Activated CD4-positive, alpha-beta T cell treated with anti-CD3 and anti-CD28 coated beads, Interleukin-2, amount 50 U/mL, for 4 hours (primary cell): Measurements from ENCODE around the gene PDLIM3.
"Not testable (repeated sequence)": the region's sequence is repeated elsewhere in the genome, so short reads cannot be mapped to it uniquely, and the experiment has no call there.

ENCODE experiments used
- DNase-seq, 2 experiments: peaks; one replicate each; pipeline ENCODE4 v3.0.0-alpha.2; 2020

The PDLIM3 gene

GRCh38 chr4:185550933-185551332, 15.6 kb upstream of the PDLIM3 start:
- DNase-seq = no peak

GRCh38 chr4:185549095-185549639, 13.9 kb upstream of the PDLIM3 start:
- DNase-seq = no peak

GRCh38 chr4:185548587-185548986, 13.3 kb upstream of the PDLIM3 start:
- DNase-seq = no peak

- DNase-seq = no peak
Observed at GRCh38 chr4:185546335-185546734, 11.0 kb upstream of the PDLIM3 start.

DNA sequence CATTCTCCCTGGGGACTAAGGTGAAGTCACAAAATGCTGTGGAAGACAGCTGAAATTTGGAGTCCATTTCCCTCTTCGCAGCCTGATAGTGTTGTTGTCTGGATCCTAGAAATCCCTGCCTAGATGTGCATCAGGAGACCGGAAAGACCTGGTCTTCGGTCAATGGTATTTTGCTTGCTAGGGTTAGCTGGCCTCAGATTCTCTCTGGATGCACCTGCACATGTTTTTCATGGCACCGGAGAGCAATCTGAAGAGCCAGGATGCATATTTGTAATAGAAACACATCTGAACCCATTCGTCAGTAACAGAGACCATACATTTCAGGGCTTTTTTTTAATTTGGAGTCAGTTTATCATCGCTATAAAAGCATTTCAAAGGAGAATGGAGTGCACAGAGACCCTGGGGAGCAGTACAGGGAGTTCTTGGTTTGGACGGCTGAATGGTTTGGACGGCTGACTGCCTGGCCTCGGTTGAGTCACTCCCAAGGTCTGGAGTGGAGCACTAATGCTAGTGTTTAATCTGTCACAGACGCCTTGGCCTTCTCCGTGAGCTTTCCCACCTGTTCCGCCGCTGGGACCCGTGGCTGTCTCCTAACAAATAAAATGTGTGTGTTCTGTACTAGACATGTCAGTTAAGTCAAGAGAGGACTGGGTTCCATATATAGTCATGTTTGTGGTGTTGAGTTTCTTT, 7.5 kb upstream of the PDLIM3 start:
- no peak for DNase-seq

DNA sequence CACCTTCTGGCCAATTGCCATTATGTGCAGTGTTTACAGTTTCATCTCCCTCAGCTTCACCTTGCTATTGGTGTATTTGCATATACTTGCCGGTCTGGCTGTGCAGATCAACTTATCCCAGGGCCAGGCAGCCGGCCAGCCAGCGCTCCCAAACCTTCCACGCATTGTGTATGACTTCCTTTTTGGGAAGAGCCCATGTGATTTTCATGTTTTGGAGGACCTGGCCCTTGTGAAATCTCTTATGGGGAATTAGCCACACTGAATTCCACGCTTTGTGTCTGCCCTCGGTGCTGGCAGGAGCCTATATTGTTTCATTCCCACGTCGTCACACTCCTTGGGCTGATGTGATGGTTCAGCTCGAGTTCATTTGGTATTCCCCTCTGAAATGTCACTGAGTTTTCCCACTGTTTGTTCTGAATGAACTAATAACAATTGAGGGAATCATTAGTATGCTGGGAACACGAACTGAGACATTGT, 6.0 kb upstream of the PDLIM3 start:
- DNase-seq = no peak

GRCh38 chr4:185540487-185541120, 5.3 kb upstream of the PDLIM3 start:
- no peak for DNase-seq

GRCh38 chr4:185540040-185540439, 4.7 kb upstream of the PDLIM3 start:
- DNase-seq = no peak

- no peak for DNase-seq
Observed at GRCh38 chr4:185538806-185539205, 3.5 kb upstream of the PDLIM3 start.

- DNase-seq = no peak
Observed at GRCh38 chr4:185536411-185536709, 1.1 kb upstream of the PDLIM3 start.

DNA sequence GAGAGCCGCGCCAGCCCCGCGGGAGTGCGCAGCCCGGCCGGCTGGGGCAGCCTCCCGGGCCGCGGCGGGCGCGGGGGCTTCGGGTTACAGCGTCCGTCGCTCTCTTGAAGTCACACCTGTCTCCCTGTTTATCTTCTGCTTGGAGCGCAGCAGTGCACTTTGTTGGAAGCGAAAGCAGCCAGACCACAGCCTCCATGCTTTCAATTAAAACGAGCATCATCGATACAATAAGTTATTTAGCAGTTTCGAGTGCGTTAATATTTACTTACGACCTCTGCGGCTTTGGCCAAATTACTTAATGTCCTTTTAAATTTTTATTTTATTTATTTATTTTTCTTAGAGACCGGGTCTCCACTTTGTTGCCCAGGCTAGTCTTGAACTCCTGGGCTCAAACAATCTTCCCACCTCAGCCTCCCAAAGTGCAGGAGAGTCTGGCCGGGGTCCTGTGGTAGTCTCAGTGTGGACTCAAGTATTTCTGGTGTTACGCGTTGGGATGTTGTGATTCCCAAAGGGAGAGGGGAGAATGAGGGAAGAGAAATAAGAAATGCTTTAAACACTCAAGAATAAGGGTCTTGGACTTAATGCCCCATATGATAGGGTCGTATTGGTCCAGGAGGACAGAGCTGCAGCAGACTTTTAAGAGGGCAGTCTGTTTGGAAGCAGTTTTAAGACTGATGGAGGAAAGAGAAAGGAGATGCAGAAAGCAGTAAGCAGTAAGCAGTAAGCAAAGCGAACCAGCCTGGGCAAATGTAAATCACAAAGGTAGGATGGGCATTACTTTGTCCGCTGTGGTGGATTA, 504 bp upstream of the PDLIM3 start:
- no peak for DNase-seq

DNA sequence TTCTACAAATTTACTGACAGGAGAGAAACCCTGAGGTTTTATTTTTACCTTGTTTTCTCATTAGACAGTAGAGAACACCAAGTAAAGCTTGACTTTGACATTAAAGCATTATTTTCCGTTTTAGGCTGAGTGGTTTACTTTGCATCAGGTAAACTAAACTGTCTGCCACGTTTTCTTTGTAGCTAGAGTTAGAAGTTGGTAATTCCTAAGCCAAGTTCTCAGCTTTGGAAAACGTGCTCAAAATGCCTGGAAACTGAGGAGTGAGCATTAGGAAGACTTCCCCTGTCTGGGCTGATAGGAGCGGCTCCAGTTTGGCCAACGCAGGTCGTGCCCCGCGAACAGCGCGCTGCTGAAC, 819 bp downstream of the PDLIM3 start:
- DNase-seq = no peak

DNA sequence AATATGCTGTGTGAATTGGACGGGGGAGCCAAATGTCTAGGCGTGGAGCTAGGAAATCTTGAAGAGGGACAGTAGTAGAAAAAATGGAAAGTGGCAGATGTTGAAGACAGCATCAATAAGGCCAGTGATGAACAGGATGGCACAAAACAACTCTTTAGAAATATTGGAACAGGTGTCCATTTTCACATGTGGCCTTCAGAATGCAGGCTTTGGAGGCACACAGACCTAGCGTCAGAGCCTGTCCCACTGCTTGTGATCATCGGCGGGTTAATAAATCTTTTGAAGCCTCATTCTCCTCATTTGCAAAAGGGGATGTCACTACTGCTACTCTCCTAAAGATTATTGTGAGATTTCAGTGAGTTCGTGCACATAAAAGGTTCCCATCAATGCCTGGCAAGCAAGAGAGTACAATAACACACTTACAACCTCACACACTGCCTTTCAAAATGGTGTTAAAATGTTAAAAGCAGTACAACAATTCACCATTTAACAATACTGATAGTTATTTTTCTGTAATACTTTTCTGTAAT, 2.4 kb downstream of the PDLIM3 start:
- no peak for DNase-seq

- no peak for DNase-seq
Observed at GRCh38 chr4:185532293-185532692, 3.0 kb downstream of the PDLIM3 start.

DNA sequence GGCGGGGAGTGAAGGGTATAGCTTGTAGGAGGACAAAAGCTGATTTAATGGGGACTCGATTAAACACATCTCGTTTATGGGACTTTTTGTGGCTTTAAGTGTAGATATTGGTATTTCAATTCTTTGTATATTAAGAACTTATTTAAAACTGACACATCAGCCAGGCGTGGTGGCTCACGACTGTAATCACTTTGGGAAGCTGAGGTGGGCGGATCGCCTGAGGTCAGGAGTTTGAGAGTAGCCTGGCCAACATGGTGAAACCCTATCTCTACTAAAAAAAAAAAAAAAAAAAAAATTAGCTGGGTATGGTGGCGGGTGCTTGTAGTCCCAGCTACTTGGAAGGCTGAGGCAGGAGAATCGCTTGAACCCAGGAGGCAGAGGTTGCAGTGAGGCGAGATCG, 3.7 kb downstream of the PDLIM3 start:
- DNase-seq = not testable (repeated sequence)

GRCh38 chr4:185529413-185529812, 5.9 kb downstream of the PDLIM3 start:
- no peak for DNase-seq

DNA sequence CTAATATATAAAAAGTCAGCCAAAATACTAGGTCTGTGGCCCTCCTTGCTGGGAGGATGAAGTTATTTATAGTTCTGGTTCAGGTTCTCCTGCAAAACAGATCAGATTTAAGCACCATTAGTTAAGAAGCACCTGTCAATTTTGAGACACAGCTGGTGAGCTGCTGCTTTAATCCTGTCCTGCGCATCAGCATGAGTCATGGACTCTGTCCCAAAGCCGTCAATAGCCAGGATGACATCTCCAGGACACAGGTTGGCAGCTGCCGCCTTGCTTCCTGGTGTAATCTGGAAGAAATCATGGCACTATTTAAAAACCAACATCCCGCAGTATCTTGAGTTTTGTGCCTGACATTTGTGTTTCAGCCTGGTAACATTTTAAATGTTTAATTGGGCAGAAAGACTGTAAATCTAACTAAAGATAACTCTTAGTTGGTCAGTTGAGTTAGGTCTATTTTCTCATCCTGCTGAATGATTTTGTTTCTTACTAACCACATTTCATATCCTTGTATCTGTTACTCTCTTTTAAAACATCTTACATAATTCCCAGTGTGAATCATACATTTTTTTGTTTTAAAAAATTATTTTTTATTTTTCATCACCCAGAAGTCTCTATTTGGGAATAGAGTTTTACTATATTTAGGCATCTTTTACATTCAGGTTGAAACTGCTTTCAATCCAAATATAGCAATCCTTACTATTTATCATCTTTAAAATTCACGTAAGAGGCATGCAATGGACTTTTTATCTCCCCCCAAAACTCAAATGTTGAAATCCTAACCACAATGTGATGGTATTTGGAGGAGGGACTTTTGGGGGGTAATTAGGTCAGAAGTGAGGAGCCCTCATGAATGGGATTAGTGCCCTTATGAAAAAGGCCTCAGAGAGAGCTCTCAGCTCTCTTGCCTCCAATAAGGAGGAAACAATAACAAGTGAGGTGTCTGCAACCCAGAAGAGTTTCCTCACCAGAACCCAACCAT, 10.1 kb downstream of the PDLIM3 start:
- DNase-seq = no peak

DNA sequence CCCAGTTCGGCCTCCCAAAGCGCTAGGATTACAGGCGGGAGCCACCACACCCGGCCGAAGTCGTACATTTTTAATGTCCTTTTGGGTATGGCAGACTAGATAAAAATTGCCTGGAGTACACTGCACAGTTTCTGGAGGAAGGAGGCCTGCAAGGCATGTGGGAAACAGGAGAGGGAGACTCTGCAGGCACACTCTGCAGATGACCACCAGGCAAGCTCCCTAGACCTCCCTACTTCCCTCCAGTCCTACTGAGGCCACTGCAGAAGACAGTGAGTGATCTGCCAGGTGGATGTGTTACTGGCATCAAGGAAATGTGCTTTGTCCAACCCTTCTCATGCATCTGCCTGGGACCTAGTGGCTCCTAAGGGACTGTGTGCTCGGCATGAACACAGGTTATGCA, 11.4 kb downstream of the PDLIM3 start:
- no peak for DNase-seq

DNA sequence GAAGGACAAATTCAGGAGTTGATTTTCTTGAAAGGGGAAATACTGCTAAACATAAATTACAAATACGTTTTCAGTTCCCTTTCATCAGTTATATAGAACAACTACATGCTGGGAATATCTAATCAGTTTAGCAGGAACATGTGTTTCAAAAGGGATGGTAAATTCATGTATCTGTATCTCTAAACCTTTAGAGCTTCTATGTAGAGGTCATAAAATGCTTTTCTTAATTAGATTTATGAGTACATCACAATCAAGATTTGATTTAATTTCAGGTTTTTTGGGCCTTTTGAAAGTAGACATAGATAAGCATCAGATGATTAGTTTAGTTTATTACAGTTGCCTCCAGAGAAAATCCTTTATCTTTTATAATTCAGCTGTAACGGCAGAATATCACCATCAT, 12.9 kb downstream of the PDLIM3 start:
- DNase-seq = no peak

DNA sequence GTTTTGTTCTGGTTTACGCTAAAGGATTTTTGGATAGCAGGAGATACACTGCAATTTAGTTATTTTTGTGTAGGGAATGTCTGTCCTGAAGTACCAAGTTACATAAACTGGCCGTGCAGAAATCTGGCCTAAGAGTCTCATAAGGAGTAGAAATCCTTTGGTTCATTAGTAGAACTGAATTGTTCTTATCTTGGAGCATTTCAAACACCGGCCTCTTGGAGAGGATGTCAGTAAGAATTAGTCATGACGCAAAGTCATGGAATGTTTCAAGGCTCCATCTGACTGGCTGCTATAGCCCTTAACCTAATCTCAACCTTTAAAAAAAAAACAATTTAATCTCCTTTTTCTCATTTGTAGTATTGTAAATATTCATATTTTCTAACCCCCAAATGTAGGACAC, 15.2 kb downstream of the PDLIM3 start:
- no peak for DNase-seq

GRCh38 chr4:185518494-185518893, 16.8 kb downstream of the PDLIM3 start:
- no peak for DNase-seq

- no peak for DNase-seq
Observed at GRCh38 chr4:185518069-185518468, 17.2 kb downstream of the PDLIM3 start.
